HepG2 (cell line): ENCODE measurements around the gene KLF6. TPM values are rescaled to one million over a fixed set of nuclear protein-coding genes. Genes with fewer than 3 reads are reported as not detected.

Experiments
- ADNP ChIP-seq: sonication (generic); formaldehyde crosslinking; IDR thresholded peaks from 2 replicates; pipeline ENCODE4 v1.4.0; 2020; ENCODE audit warnings: missing genetic modification reagents
- CC2D1A ChIP-seq: sonication (generic); formaldehyde crosslinking; IDR thresholded peaks from 2 replicates; pipeline ENCODE4 v1.8.1; 2023; ENCODE audit warnings: mild to moderate bottlenecking, missing genetic modification reagents
- MZF1 ChIP-seq: sonication (generic); formaldehyde crosslinking; IDR thresholded peaks from 2 replicates; pipeline ENCODE4 v1.8.1; 2023; ENCODE audit warnings: mild to moderate bottlenecking, missing genetic modification reagents, borderline replicate concordance
- NCOA2 ChIP-seq: sonication (generic); formaldehyde crosslinking; IDR thresholded peaks from 2 replicates; pipeline ENCODE4 v1.8.0; 2022; ENCODE audit warnings: inconsistent platforms
- NFE2 ChIP-seq: sonication (generic); formaldehyde crosslinking; IDR thresholded peaks from 2 replicates; pipeline ENCODE4 v1.4.0; 2020; ENCODE audit warnings: missing genetic modification reagents
- NFKB2 ChIP-seq: sonication (generic); formaldehyde crosslinking; IDR thresholded peaks from 2 replicates; pipeline ENCODE4 v1.4.0; 2020; ENCODE audit warnings: missing genetic modification reagents, borderline replicate concordance
- RELA ChIP-seq: sonication (generic); formaldehyde crosslinking; IDR thresholded peaks from 2 replicates; pipeline ENCODE4 v1.4.0; 2020; ENCODE audit warnings: missing genetic modification reagents
- RXRA ChIP-seq: sonication (generic); formaldehyde crosslinking; IDR thresholded peaks from 2 replicates; pipeline ENCODE4 v1.5.1; 2020; ENCODE audit warnings: missing genetic modification reagents
- STAG1 ChIP-seq: sonication (generic); formaldehyde crosslinking; IDR thresholded peaks from 2 replicates; pipeline ENCODE4 v1.4.0; 2020; ENCODE audit warnings: missing genetic modification reagents
- THAP9 ChIP-seq: sonication (generic); formaldehyde crosslinking; IDR thresholded peaks from 2 replicates; pipeline ENCODE4; 2020; ENCODE audit warnings: missing genetic modification reagents, mild to moderate bottlenecking, borderline replicate concordance
- ZFYVE20 ChIP-seq: sonication (generic); formaldehyde crosslinking; IDR thresholded peaks from 2 replicates; pipeline ENCODE4 v1.8.0; 2023; ENCODE audit warnings: low read depth, mild to moderate bottlenecking, moderate library complexity, missing genetic modification reagents, borderline replicate concordance
- ZMYM4 ChIP-seq: sonication (generic); formaldehyde crosslinking; IDR thresholded peaks from 2 replicates; pipeline ENCODE4 v1.8.1; 2023; ENCODE audit warnings: mild to moderate bottlenecking, missing genetic modification reagents
- ZNF546 ChIP-seq: sonication (generic); formaldehyde crosslinking; conservative IDR thresholded peaks from 2 replicates; pipeline ENCODE4 v1.8.1; 2023; ENCODE audit warnings: mild to moderate bottlenecking, missing genetic modification reagents
- ZNF629 ChIP-seq: sonication (generic); formaldehyde crosslinking; conservative IDR thresholded peaks from 2 replicates; pipeline ENCODE4 v1.5.0; 2020; ENCODE audit warnings: missing genetic modification reagents
- polyA plus RNA-seq, 8 experiments: library from polyadenylated mRNA; depleted of rRNA in 3 of 8; stranded (reverse) in 7 of 8; unstranded in 1 of 8; fragments of >200 nt; fragmentation: Illumina TruSeq in 4 of 8; extraction: Trizol in 4 of 8; gene quantifications; 2 replicates each; pipeline versions ENCODE4 v1.2.1 to v1.2.3, GENCODE V29; 2011 to 2016; ENCODE audit warnings: low read depth in 4 of 8, missing spikeins in 1 of 8, mixed read lengths in 1 of 8; ENCODE audit not compliant: insufficient read depth in 1 of 8
- total RNA-seq, 5 experiments: library from RNA; depleted of rRNA; stranded (reverse); fragments of >200 nt; fragmentation: Illumina TruSeq; extraction: Trizol; gene quantifications; 2 replicates each; pipeline ENCODE4 v1.2.3, GENCODE V29; 2016; ENCODE audit warnings: low read depth in 1 of 5
- TF ChIP-seq, protein P1 (sequence below): sonication (generic); formaldehyde crosslinking; IDR thresholded peaks from 2 replicates; pipeline ENCODE4 v1.4.0; 2020; ENCODE audit warnings: missing genetic modification reagents
- TF ChIP-seq, protein P2 (sequence below): sonication (generic); formaldehyde crosslinking; IDR thresholded peaks from 2 replicates; pipeline ENCODE4 v1.8.1; 2023; ENCODE audit warnings: mild to moderate bottlenecking, missing genetic modification reagents
- TF ChIP-seq, protein P3 (sequence below): sonication (generic); formaldehyde crosslinking; IDR thresholded peaks from 2 replicates; pipeline ENCODE4 v1.4.0; 2020; ENCODE audit warnings: missing genetic modification reagents

Gene KLF6
- total and polyA plus RNA-seq, 2 of the 13 experiments (the other 11 are each of a cell fraction or from before 2014, with no cell fraction given): 27.0 to 71.9 TPM

GRCh38 chr10:3747984-3748383 is 37.0 kb downstream of the KLF6 start (continued):
- TF ChIP-seq, protein P1, sequence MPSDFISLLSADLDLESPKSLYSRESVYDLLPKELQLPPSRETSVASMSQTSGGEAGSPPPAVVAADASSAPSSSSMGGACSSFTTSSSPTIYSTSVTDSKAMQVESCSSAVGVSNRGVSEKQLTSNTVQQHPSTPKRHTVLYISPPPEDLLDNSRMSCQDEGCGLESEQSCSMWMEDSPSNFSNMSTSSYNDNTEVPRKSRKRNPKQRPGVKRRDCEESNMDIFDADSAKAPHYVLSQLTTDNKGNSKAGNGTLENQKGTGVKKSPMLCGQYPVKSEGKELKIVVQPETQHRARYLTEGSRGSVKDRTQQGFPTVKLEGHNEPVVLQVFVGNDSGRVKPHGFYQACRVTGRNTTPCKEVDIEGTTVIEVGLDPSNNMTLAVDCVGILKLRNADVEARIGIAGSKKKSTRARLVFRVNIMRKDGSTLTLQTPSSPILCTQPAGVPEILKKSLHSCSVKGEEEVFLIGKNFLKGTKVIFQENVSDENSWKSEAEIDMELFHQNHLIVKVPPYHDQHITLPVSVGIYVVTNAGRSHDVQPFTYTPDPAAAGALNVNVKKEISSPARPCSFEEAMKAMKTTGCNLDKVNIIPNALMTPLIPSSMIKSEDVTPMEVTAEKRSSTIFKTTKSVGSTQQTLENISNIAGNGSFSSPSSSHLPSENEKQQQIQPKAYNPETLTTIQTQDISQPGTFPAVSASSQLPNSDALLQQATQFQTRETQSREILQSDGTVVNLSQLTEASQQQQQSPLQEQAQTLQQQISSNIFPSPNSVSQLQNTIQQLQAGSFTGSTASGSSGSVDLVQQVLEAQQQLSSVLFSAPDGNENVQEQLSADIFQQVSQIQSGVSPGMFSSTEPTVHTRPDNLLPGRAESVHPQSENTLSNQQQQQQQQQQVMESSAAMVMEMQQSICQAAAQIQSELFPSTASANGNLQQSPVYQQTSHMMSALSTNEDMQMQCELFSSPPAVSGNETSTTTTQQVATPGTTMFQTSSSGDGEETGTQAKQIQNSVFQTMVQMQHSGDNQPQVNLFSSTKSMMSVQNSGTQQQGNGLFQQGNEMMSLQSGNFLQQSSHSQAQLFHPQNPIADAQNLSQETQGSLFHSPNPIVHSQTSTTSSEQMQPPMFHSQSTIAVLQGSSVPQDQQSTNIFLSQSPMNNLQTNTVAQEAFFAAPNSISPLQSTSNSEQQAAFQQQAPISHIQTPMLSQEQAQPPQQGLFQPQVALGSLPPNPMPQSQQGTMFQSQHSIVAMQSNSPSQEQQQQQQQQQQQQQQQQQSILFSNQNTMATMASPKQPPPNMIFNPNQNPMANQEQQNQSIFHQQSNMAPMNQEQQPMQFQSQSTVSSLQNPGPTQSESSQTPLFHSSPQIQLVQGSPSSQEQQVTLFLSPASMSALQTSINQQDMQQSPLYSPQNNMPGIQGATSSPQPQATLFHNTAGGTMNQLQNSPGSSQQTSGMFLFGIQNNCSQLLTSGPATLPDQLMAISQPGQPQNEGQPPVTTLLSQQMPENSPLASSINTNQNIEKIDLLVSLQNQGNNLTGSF (CRISPR knock-in tag): no peak
- TF ChIP-seq ZMYM4 (CRISPR knock-in tag) (peak; percentile 24; the same call in 1 of the 2 replicates), THAP9 (CRISPR knock-in tag) (no peak), ADNP (CRISPR knock-in tag) (no peak), ZFYVE20 (CRISPR knock-in tag) (no peak), RELA (CRISPR knock-in tag) (no peak), RXRA (CRISPR knock-in tag) (no peak; the same call in 1 of the 2 replicates), NCOA2 (peak; percentile 79), STAG1 (CRISPR knock-in tag) (no peak), CC2D1A (CRISPR knock-in tag) (no peak), MZF1 (CRISPR knock-in tag) (no peak), ZNF629 (CRISPR knock-in tag) (no peak), NFKB2 (CRISPR knock-in tag) (no peak), NFE2 (CRISPR knock-in tag) (no peak), ZNF546 (CRISPR knock-in tag) (no peak)
- TF ChIP-seq, protein P2, sequence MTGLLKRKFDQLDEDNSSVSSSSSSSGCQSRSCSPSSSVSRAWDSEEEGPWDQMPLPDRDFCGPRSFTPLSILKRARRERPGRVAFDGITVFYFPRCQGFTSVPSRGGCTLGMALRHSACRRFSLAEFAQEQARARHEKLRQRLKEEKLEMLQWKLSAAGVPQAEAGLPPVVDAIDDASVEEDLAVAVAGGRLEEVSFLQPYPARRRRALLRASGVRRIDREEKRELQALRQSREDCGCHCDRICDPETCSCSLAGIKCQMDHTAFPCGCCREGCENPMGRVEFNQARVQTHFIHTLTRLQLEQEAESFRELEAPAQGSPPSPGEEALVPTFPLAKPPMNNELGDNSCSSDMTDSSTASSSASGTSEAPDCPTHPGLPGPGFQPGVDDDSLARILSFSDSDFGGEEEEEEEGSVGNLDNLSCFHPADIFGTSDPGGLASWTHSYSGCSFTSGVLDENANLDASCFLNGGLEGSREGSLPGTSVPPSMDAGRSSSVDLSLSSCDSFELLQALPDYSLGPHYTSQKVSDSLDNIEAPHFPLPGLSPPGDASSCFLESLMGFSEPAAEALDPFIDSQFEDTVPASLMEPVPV (CRISPR knock-in tag): no peak
- TF ChIP-seq, protein P3, sequence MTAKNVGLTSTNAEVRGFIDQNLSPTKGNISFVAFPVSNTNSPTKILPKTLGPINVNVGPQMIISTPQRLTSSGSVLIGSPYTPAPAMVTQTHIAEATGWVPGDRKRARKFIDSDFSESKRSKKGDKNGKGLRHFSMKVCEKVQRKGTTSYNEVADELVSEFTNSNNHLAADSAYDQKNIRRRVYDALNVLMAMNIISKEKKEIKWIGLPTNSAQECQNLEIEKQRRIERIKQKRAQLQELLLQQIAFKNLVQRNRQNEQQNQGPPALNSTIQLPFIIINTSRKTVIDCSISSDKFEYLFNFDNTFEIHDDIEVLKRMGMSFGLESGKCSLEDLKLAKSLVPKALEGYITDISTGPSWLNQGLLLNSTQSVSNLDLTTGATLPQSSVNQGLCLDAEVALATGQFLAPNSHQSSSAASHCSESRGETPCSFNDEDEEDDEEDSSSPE: no peak
